SW480 (cell line): ENCODE measurements around the gene TICAM1.
"Not testable (repeated sequence)": the region's sequence is repeated elsewhere in the genome, so short reads cannot be mapped to it uniquely, and the experiment has no call there.

ENCODE experiments used
- DNase-seq: peaks from one replicate; pipeline ENCODE4 v3.0.0-alpha.2; 2016; ENCODE audit warnings: low spot score

TICAM1 gene

DNA sequence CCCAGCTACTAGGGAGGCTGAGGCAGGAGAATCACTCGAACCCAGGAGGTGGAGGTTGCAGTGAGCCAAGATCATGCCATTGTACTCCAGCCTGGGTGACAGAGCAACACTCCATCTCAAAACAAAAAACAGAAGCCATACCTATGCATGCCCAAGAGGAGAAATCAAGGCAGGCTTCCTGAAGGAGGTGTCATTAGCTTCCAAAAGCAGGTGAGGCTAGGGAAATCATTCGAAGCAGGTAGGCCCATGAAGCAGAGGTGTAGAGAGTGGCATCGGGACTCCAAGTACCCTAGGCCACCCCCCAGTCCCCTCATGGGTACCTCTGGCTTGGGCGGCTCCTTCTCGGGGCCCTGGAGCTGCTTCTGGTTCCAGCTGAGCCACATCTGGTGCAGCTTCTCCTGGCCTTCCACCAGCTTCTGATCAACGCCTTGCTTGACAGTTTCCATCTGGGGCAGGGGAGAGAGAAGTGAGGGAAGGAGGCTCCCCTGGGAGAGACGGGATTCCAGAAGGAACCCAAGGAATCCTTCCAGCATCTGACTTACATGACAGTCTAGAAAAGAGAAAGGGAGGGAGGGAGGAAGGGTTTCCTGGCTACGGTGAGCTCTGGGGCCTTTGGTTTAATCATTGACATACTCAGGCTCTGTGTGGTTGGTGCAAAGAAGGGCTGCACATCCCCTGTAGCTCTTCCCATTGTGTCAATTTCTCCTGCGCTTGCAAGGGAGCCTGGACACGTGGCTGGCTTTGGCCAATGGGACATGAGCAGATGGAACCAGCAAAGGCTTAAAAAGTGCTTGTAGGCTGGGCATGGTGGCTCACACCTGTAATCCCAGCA is 13.1 kb upstream of the TICAM1 start:
- no peak for DNase-seq

DNA sequence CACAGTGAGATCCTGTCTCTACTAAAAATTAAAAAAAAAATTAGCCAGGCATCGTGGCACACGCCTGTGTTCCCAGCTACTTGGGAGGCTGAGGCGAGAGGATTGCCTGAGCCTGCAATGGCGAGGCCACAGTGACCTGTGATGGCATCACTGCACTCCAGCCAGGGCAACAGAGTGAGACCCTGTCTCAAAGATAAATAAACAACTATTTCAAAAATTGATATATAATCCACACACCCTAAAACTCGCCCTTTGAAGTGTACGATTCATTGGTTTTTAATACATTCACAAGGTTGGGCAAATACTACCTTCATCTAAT is 12.1 kb upstream of the TICAM1 start:
- DNase-seq: no peak

DNA sequence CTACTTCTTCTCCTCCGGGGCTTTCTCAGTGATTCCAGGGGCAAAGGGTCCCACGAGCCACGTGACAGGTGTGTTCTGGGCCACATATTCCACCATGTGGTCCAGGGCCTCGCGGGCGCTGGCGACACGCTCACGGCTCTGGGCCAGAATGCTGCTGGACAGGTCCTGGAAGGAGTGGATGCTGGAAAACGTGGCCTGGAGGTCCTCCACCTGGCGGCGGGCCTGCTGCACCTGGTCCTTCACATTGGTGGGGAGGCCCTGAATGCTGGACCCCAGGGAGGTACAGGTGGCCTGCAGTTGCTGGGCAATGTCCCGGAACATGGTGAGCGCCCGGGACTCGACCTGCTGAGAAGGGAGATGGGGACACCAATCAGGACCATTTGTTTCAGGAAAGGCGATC is 7.7 kb upstream of the TICAM1 start:
- no peak for DNase-seq

DNA sequence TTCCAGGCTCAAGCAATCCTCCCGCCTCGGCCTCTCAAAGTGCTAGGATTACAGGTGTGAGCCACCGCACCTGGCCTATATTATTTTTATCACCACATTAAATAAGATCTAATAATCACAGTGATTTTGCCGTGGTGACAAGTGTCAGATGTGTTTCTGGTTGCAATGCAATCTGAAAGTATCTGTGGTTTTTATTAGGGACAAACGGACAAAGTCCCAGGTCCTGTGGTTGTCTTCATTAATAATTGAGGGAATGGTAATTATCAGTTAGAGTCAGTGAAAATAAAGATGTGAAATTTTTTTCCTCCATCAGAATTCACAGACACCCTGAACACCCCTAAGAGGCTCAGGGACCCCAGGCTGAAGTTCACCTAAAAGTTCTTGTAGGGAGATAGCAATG is 1.3 kb upstream of the TICAM1 start:
- no peak for DNase-seq

DNA sequence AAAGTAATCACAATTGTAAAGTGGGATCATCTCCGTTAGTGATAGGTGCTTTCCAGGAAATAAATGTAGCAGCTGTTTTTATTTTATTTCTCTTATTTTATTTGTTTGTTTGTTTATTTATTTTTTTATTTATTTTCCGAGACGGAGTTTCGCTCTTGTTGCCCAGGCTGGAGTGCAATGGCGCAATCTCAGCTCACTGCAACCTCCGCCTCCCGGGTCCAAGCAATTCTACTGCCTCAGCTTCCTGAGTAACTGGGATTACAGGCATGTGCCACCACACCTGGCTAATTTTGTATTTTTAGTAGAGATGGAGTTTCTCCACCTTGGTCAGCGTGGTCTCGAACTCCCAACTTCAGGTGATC is 448 bp upstream of the TICAM1 start:
- not testable (repeated sequence) for DNase-seq

DNA sequence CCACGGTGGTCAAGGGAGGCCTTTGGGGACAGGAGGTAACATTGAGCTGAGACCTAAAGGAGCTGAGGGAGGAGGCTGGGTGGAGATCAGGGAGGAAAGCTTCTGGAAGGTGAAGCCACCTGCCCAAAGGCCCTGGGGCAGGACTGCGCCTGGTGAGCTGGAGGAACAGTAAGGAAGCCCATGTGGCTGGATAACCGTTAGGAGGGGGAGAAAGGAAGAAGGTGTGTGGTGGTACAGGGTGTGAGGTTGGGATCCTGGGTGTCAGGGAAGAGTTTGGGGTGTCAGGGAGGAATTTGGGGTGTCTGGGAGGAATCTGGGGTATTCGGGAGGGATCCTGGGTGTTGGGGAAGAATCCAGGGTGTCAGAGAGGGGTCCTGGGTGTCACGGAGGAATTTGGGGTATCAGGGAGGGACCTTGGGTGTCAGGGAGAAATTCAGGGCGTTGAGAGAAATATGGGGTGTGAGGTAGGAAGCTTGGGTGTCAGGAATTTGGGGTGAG is 695 bp downstream of the TICAM1 start:
- no peak for DNase-seq

DNA sequence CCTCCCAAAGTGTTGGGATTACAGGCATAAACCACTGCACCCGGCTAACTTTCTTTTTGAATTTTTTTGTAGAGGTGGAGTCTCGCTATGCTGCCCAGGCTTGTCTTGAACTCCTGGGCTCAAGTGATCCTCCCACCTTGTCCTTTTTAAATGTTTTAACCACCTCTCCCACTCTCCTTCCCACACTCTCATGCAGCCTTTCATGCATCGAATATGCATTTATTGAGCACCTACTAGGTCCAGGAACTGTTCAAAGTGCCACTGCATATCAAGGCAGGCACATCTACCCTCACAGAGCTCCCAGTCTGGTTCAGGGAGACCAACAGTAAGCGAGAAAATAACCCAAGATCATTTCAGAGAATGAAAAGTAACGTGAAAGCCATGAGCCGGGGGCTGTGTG is 1.2 kb downstream of the TICAM1 start:
- DNase-seq: no peak

DNA sequence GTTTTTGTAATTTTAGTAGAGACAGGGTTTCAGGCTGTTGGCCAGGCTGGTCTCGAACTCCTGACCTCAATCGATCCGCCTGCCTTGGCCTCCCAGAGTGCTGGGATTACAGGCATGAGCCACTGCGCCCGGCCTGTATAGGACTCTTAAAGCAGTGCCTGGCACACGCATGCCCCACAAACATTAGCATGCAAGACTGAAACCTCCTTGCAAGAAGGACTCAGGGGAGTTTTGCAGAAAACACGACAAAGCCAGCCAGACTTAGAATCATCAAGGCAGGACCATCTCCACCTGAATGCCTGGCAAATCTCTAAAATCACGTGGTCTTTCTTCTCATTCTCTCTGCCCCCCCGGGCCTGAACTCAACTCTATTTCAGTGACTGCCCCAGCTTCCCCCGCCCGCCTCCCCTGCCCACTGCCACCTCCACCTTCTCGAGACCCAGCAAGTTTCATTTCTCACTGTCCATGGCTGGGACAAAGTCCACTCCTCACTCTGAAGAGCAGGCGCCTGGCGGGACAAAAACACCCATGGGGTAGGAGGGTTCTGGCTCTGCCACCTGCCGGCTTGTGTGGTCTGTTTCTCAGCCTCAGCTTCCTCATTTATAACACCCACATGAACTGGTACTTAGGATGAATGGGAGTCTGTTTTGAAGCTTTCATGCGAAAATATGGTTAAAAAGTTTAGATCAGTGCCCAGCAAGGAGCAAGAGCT is 2.4 kb downstream of the TICAM1 start:
- DNase-seq: peak; percentile 39

DNA sequence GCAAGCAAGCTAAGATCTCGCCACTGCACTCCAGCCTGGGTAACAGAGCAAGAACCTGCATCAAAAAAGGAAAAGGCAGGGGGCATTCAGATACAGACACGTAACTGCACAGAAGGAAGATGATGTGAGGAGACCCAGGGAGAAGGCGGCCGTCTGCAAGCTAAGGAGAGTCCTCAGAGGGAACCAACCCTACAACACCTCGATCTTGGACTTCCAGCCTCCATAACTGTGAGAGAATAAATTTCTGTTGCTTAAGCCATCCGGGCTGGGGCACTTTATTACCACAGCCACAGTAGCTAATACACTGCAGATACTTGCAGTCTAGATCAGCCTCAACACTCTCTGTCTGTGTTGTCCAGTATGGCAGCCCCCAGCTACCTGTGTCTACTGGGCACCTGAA is 7.9 kb downstream of the TICAM1 start:
- DNase-seq: no peak

DNA sequence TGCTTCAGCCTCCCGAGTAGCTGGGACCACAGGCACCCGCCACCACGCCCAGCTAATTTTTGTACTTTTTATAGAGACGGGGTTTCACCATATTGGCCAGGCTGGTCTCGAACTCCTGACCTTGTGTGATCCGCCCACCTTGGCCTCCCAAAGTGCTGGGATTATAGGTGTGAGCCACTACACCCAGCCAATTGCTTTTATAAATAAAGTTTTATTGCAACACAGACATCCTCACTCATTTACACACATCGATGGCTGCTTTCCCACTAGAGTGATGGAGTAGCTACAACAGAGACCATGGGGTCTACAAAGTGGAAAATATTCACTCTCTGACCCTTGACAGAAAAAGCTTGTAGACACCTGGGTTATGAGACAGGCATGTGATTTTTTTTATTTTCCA is 9.2 kb downstream of the TICAM1 start:
- not testable (repeated sequence) for DNase-seq

DNA sequence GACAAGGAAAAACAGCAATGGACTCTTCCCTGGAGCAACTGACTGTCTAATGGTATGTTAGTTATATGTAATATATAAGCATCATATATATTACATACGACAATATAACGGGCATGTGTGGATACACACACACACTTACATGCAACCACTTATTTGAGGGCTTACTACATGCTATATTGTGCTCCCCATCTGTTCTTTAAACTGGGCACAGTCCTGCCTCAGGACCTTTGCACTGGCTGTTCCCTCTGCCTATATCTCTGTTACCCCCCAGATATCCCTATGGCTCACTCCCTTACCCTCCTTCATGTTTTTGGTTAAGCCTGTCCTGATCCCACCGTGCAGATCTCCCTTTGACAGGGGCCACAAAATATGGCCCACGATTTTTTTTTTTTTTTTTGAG is 10.2 kb downstream of the TICAM1 start:
- no peak for DNase-seq

DNA sequence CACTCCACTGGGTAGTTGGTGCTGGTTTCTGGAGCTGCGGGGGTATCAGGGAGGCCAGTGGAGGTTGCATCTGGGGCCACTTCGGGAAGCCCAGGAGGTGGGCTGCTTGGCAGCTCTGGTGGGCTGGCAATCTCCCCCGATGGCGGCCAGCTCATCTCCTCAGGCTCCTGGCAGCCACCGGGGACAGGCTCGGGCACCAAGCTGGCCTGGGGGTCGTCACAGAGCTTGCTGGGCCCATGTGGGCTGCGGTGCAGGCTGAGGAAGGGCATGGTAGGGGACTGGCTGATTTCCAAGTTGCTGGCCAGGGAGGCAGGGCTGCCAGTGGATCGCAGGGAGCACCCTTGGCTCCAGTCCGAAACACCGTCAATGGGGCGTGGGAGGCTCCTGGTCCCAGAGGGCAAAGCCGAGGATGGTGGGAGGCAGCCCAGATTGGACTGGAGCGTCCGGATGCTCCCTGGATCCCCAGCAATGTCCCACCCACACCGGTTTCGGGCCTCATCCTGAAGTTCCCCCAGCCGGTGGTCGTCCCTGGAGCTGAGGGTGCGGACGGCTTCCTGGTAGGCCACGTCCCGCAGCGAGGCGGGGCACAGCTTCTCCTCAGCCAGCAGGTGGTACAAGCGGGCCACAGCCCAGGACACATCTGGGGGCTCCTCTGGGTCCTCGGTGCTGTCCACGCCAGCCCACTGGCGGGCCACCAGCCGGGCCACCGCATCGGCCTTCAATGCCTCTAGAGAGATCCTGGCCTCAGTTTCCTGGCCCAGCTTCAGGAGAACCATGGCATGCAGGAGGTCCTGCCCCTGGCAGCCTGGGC is 13.8 kb downstream of the TICAM1 start:
- no peak for DNase-seq

DNA sequence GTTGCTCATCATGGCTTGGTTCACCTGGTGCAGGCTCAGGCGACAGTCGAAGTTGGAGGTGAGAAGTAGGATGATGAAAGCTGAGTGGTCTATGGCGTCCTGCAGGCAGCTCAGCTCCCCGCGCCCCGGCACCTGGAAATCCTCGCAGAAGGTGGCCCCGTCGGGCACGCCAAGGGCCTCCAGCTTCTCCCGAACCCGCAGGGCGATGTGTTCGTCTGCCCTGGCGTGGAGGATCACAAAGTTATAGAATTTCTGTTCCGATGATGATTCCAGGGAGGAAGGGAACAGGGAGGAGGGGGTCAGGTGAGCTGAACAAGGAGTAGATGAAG is 14.6 kb downstream of the TICAM1 start:
- no peak for DNase-seq

DNA sequence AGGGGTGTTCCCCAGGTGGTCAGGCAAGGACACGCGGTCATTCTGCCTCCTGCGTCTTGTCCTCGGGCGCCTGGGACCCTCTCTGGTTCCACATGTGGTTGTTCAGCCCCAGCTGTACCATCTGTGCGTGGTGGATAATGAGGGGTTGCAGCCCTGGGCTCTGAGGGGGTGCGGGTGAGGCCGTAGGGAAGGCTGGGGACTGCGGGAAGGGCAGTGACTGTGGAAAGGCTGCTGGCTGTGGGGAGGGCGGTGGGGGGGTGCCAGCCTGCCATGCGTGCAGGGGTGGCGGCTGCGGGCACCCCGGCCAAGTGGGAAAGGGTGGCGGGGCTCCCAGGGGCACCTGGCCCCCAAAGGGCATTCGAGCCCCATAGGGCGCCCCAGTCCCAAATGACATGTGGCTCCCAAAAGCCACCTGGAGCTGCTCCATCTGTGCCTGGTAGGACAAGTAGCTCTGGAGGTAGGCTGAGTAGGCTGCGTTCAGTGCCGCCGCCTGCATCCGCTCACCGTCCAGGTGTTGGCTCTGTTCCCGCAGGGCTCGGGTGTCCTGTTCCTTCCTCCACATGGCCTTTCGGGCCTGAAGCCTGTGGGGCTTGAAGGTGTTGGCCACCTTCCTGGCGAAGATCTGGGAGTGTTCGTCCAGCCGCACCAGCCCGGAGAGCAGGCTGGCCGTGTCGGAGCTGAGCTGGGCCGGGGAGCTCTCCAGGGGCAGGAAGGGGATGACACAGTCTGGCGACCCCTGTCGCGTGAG is 15.1 kb downstream of the TICAM1 start:
- DNase-seq: no peak

DNA sequence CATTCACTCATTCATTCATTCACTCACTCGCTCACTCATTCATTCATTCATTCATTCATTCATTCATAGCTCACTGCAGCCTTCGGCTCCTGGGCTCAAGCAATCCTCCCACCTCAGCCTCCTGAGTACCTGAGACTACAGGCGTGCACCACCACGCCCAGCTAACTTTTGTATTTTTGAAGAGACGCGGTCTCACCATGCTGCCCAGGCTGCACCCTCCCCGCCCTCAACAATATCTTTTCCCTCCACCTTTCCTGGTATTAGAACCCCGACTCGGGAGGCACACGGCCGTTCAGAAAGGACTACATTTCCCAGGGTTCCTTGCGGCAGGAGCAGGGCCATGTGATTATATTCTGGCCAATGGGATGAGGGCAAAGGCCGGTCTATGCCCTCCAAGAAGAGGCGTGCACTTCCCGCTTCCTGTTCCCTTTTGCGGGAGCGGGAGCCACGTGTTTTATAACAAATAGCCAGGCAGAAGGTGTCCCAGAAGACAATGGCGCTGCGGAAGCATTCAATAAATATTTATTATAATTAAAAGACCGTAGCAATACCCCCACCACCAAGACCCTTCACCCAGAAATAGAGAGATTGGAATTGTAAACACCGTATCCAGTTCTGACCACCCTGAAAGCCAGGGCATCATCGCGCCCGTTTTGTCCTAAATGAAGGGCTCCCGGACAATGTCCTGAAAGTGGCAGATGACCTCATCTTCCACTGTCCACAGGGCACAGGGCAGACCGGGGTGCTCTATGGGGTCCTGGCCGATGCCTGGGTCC is 15.9 kb downstream of the TICAM1 start:
- peak; percentile 91 for DNase-seq

DNA sequence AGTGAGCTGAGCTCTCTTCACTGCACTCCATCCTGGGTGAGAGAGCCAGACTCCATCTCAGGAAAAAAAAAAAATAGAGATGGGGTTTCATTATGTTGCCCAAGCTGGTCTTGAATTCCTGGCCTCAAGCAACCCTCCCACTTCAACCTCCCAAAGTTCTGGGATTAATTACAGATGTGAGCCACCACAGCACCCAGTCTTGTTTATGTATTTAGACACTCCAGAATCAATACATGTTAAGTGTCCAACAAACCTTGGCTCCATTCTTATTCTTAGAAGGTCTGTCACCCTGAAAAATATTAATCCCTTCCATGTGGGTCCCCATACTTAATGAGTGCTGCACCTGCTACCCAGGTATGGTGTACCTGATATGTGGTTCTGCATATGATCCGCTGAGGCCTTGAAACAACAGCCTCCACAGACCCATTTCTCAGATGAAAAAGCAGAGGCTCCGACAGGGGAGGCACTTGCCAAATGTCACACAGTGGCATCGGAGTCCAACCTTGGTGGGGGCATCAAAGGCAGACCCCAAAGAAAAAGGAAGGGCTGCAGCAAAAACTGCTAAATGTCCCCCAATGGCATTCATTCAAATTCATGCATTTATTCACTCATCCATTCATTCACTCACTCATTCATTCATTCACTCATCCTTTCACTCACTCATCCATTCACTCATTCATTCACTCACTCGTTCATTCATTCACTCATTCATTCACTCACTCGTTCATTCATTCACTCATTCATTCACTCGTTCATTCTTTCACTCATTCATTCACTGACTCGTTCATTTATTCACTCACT is 16.7 kb downstream of the TICAM1 start:
- no peak for DNase-seq

DNA sequence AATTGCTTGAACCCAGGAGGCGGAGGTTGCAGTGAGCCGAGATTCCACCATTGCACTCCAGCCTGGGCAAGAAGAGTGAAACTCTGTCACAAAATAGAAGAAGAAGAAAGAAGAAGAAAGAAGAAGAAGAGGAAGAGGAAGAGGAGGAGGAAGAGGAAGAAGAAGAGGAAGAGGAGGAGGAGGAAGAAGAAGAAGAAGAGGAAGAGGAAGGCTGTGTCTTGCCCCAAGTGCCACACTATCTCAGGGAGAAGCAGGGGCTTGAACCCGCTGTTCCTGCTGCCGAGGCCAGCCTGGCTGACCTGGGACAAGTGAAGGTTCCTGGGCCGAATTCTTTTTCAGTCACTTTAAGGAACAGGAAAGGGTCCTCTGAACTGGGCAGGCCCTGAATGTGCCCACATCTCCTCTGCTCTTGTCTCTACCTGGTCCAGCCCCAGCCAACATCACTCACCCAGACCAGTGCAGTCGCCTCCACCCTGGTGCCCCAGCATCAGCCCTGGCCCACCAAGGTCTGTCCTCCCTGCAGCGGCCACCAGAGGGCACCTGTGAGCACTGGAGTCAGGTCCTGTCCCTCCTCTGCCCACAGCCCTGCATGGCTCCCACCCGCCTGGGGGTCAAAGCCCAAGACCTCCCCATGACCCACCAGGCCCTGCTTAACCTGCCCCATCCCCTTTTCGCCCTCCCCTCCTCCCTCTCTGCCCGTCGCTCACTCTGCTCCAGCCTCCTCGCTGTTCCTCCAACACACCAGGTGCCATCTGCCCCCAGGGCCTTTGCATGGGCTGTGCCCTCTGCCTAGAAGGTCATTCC is 20.0 kb downstream of the TICAM1 start:
- no peak for DNase-seq

DNA sequence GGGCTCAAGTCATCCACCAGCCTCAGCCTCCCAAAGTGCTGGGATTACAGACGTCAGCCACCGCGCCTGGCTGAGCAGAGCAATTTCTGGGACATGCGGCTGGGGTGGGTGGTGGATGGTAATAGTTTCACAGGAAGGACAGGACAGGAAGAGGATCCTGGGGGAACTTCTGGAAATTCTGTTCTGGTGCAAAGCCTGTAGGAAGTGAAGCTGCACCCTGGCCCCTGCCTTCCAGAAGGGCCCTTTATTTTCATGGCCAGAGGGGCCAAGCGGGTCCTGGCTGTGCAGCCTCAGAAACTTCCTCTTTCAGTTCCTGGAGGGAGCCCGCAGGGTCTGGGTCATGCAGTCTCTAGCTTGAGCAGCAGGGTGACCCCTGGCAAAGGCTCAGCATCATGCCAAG is 24.3 kb downstream of the TICAM1 start:
- no peak for DNase-seq

DNA sequence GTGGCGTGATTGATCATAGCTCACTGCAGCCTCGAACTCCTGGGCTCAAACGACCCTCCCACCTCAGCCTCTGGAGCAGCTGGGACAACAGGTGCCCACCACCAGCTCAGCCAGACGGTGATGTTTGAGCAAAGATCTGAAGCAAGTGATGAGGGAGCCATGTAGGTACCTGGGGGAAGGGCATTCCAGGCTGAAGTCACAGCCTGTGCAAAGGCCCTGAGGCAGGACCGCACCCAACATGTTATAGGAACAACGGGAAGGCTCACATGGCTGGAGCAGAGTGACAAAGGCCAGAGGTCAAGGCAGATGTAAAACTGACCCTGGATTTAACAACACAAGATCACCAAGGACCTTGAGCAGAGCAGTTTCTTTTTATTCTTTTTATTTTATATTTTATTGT is 25.1 kb downstream of the TICAM1 start:
- DNase-seq: no peak

DNA sequence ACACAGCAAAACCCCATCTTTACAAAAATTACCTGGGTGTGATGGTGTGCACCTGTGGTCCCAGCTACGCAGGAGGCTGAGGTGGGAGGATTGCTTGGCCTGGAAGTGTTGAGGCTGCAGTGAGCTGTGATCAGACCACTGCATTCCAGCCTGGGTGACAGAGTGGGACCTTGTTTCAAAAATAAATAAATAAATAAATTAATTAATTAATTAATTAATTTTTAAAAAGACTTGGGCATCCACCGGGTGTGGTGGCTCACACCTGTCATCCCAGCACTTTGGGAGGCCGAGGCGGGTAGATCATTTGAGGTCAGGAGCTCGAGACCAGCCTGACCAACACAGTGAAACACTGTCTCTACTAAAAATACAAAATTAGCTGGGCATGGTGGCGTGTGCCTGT is 26.4 kb downstream of the TICAM1 start:
- not testable (repeated sequence) for DNase-seq
